ENCODE data around the gene TACC3. TPM values are rescaled to one million over a fixed set of nuclear protein-coding genes. Genes with fewer than 3 reads are reported as not detected.
"Not testable (repeated sequence)": the region's sequence is repeated elsewhere in the genome, so short reads cannot be mapped to it uniquely, and the experiment has no call there.

TACC3 gene
- total RNA-seq, 4 donors from 2014 or later, result 2.5 to 8.8 (median 5.8) TPM

GRCh38 chr4:1690698-1691097 lies 30.6 kb upstream of the TACC3 start:
- no peak for TF ChIP-seq POLR2AphosphoS5 (IDR thresholded peaks at IDR 0.05)
- H3K9me3 ChIP-seq, result no peaks in the 10 kb centered on the region
- no peaks in the 10 kb centered on the region for H3K27me3 ChIP-seq
- intact Hi-C loops (cut with DNase I), result no loop called here
- H3K36me3 ChIP-seq, result peaks cover 30 to 58% (median 48%) of the 10 kb centered on the region in 4 donors
- no peak overlapping the region for H3K27ac ChIP-seq (replicated peaks in 1 of 4)
- DNase-seq (ENCODE audit: extremely low spot score), result no peak
- H3K4me1 ChIP-seq, result no peaks in the 10 kb centered on the region
- WGBS, result 100% methylated on average over 2 of the region's 3 CpGs
- no peak overlapping the region for H3K4me3 ChIP-seq

- no peak for TF ChIP-seq POLR2A (IDR thresholded peaks at IDR 0.05; ENCODE audit: low read depth)
- no peak for TF ChIP-seq EP300 (IDR thresholded peaks at IDR 0.05)
- no peak for TF ChIP-seq POLR2AphosphoS5 (IDR thresholded peaks at IDR 0.05)
- TF ChIP-seq, protein P1, sequence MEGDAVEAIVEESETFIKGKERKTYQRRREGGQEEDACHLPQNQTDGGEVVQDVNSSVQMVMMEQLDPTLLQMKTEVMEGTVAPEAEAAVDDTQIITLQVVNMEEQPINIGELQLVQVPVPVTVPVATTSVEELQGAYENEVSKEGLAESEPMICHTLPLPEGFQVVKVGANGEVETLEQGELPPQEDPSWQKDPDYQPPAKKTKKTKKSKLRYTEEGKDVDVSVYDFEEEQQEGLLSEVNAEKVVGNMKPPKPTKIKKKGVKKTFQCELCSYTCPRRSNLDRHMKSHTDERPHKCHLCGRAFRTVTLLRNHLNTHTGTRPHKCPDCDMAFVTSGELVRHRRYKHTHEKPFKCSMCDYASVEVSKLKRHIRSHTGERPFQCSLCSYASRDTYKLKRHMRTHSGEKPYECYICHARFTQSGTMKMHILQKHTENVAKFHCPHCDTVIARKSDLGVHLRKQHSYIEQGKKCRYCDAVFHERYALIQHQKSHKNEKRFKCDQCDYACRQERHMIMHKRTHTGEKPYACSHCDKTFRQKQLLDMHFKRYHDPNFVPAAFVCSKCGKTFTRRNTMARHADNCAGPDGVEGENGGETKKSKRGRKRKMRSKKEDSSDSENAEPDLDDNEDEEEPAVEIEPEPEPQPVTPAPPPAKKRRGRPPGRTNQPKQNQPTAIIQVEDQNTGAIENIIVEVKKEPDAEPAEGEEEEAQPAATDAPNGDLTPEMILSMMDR (IDR thresholded peaks at IDR 0.05), result no peak
- no peak overlapping the region for H3K27ac ChIP-seq (replicated peaks in 1 of 4)
- intact Hi-C loops (cut with DNase I), result no loop called here
- H3K27me3 ChIP-seq, result no peaks in the 10 kb centered on the region
- H3K4me3 ChIP-seq, result no peak overlapping the region
- 77% methylated on average over 9 of the region's 9 CpGs for WGBS
- DNase-seq (ENCODE audit: extremely low spot score), result no peak
- H3K4me1 ChIP-seq, result no peaks in the 10 kb centered on the region
- no peaks in the 10 kb centered on the region for H3K9me3 ChIP-seq
- peaks cover 41 to 69% (median 59%) of the 10 kb centered on the region in 4 donors for H3K36me3 ChIP-seq
These were observed 29.5 kb upstream of the TACC3 start for GRCh38 chr4:1691737-1692373.

GRCh38 chr4:1693131-1693896 lies 28.0 kb upstream of the TACC3 start:
- H3K27ac ChIP-seq (replicated peaks in 1 of 4), result no peak overlapping the region
- H3K27me3 ChIP-seq, result no peaks in the 10 kb centered on the region
- TF ChIP-seq, protein P1 (IDR thresholded peaks at IDR 0.05), result peak; percentile 85 to 93 (median 90)
- TF ChIP-seq EP300 (IDR thresholded peaks at IDR 0.05), result no peak
- intact Hi-C loops (cut with DNase I), result loop anchor here (1.0 kb wide), 1 partner anchor 32 kb away; no protein-coding TSS in a partner anchor
- no peaks in the 10 kb centered on the region for H3K4me1 ChIP-seq
- peaks cover 49 to 84% (median 74%) of the 10 kb centered on the region in 4 donors for H3K36me3 ChIP-seq
- no peak for DNase-seq (ENCODE audit: extremely low spot score)
- no peaks in the 10 kb centered on the region for H3K9me3 ChIP-seq
- H3K4me3 ChIP-seq, result no peak overlapping the region
- WGBS, result 44% methylated on average over 7 of the region's 7 CpGs

DNA sequence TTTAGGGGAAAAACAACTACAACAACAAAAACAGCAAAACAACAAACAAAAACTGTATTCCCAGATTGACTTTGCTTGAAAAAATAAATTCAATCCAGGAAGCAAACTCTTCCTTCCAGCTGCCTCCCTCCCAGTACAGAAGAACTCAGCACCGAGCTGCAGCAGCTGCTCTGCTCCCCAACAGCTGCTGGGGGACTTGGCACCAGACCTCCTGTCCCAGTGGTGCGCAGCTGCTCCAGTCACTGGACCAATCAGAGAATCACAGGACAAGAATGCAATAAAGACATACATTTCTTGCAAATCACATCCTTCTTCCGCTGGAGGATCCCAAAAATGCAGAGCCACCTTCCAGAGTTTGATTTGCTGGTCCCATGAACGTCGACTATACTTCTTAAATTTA lies 25.4 kb upstream of the TACC3 start:
- no peak for DNase-seq (ENCODE audit: extremely low spot score)
- peaks cover 60 to 100% (median 84%) of the 10 kb centered on the region in 4 donors for H3K36me3 ChIP-seq
- H3K27me3 ChIP-seq, result no peaks in the 10 kb centered on the region
- intact Hi-C loops (cut with DNase I), result no loop called here
- no peak overlapping the region for H3K4me3 ChIP-seq
- 80% methylated on average over 5 of the region's 5 CpGs for WGBS
- no peaks in the 10 kb centered on the region for H3K9me3 ChIP-seq
- no peak for TF ChIP-seq EP300 (IDR thresholded peaks at IDR 0.05)
- TF ChIP-seq POLR2A (IDR thresholded peaks at IDR 0.05; ENCODE audit: low read depth), result no peak
- TF ChIP-seq, protein P1 (IDR thresholded peaks at IDR 0.05), result no peak
- TF ChIP-seq POLR2AphosphoS5 (IDR thresholded peaks at IDR 0.05), result no peak
- H3K4me1 ChIP-seq, result no peaks in the 10 kb centered on the region
- H3K27ac ChIP-seq (replicated peaks in 1 of 4), result no peak overlapping the region

- H3K27me3 ChIP-seq; H3K27ac ChIP-seq (replicated peaks in 1 of 4); H3K4me3 ChIP-seq; intact Hi-C loops (cut with DNase I); DNase-seq (ENCODE audit: extremely low spot score); H3K9me3 ChIP-seq; H3K4me1 ChIP-seq: not testable (repeated sequence)
- WGBS, result 80% methylated on average over 8 of the region's 8 CpGs
- peaks cover 37 to 91% (median 77%) of the 10 kb centered on the region in 4 donors for H3K36me3 ChIP-seq
These were observed 19.6 kb upstream of the TACC3 start for GRCh38 chr4:1701671-1702070.

Measured in esophagus muscularis mucosa (tissue), 4 donors.